ENCODE data around the gene TOP3A.

The TOP3A gene

GRCh38 chr17:18257268-18257981, 57.4 kb downstream of the TOP3A start:
- peak overlapping the region; percentile 95 for H3K27ac Mint-ChIP-seq
- peak overlapping the region; percentile 98 for H3K4me3 Mint-ChIP-seq

GRCh38 chr17:18256776-18257175, 58.0 kb downstream of the TOP3A start:
- H3K36me3 Mint-ChIP-seq (ENCODE audit: low read depth): peaks cover 58% of the 10 kb centered on the region
- no peaks in the 10 kb centered on the region for H3K9me3 Mint-ChIP-seq
- no peaks in the 10 kb centered on the region for H3K27me3 Mint-ChIP-seq
- no peak for DNase-seq
- H3K4me3 Mint-ChIP-seq: peak overlapping the region; percentile 98
- peak overlapping the region; percentile 95 for H3K27ac Mint-ChIP-seq
- H3K4me1 Mint-ChIP-seq (ENCODE audit: low read depth): peaks cover 38% of the 10 kb centered on the region

More at GRCh38 chr17:18257268-18257981, 57.4 kb downstream of the TOP3A start:
- Mint-ChIP-seq H3K4me1 (ENCODE audit: low read depth) (peaks cover 42% of the 10 kb centered on the region), H3K36me3 (ENCODE audit: low read depth) (peaks cover 51% of the 10 kb centered on the region), H3K9me3 (no peaks in the 10 kb centered on the region), H3K27me3 (no peaks in the 10 kb centered on the region)
- DNase-seq: peak; percentile 42

GRCh38 chr17:18256351-18256750, 58.4 kb downstream of the TOP3A start:
- Mint-ChIP-seq H3K36me3 (ENCODE audit: low read depth) (peaks cover 62% of the 10 kb centered on the region), H3K4me3 (peak overlapping the region; percentile 18), H3K27me3 (no peaks in the 10 kb centered on the region), H3K9me3 (no peaks in the 10 kb centered on the region), H3K4me1 (ENCODE audit: low read depth) (peaks cover 33% of the 10 kb centered on the region), H3K27ac (peak overlapping the region; percentile 31)
- DNase-seq: no peak

GRCh38 chr17:18254888-18255649, 59.7 kb downstream of the TOP3A start:
- Mint-ChIP-seq H3K4me1 (ENCODE audit: low read depth) (peaks cover 29% of the 10 kb centered on the region), H3K4me3 (no peak overlapping the region), H3K27ac (no peak overlapping the region), H3K9me3 (no peaks in the 10 kb centered on the region), H3K27me3 (no peaks in the 10 kb centered on the region), H3K36me3 (ENCODE audit: low read depth) (peaks cover 75% of the 10 kb centered on the region)
- no peak for DNase-seq

- Mint-ChIP-seq H3K27me3 (no peaks in the 10 kb centered on the region), H3K36me3 (ENCODE audit: low read depth) (peaks cover 84% of the 10 kb centered on the region), H3K9me3 (no peaks in the 10 kb centered on the region), H3K4me1 (ENCODE audit: low read depth) (peaks cover 23% of the 10 kb centered on the region), H3K4me3 (no peak overlapping the region), H3K27ac (no peak overlapping the region)
- no peak for DNase-seq
Measured at GRCh38 chr17:18253947-18254821, 60.6 kb downstream of the TOP3A start.

GRCh38 chr17:18253187-18253884, 61.5 kb downstream of the TOP3A start:
- Mint-ChIP-seq H3K4me1 (ENCODE audit: low read depth) (peaks cover 18% of the 10 kb centered on the region), H3K27me3 (no peaks in the 10 kb centered on the region), H3K36me3 (ENCODE audit: low read depth) (peaks cover 92% of the 10 kb centered on the region), H3K9me3 (no peaks in the 10 kb centered on the region), H3K27ac (no peak overlapping the region), H3K4me3 (no peak overlapping the region)
- DNase-seq: no peak

GRCh38 chr17:18252160-18252559, 62.6 kb downstream of the TOP3A start:
- no peak for DNase-seq
- Mint-ChIP-seq H3K27ac (no peak overlapping the region), H3K4me3 (no peak overlapping the region), H3K9me3 (no peaks in the 10 kb centered on the region), H3K36me3 (ENCODE audit: low read depth) (peaks cover 99% of the 10 kb centered on the region), H3K4me1 (ENCODE audit: low read depth) (peaks cover 11% of the 10 kb centered on the region), H3K27me3 (no peaks in the 10 kb centered on the region)

- Mint-ChIP-seq H3K27ac (no peak overlapping the region), H3K36me3 (ENCODE audit: low read depth) (peaks cover 98% of the 10 kb centered on the region)
Measured at GRCh38 chr17:18251204-18251603, 63.6 kb downstream of the TOP3A start.

GRCh38 chr17:18250708-18251107, 64.1 kb downstream of the TOP3A start:
- peaks cover 98% of the 10 kb centered on the region for H3K36me3 Mint-ChIP-seq (ENCODE audit: low read depth)
- no peak overlapping the region for H3K27ac Mint-ChIP-seq
- H3K27me3 Mint-ChIP-seq: no peaks in the 10 kb centered on the region
- H3K4me1 Mint-ChIP-seq (ENCODE audit: low read depth): no peaks in the 10 kb centered on the region
- H3K9me3 Mint-ChIP-seq: no peaks in the 10 kb centered on the region
- DNase-seq: no peak
- H3K4me3 Mint-ChIP-seq: no peak overlapping the region

More at GRCh38 chr17:18251204-18251603, 63.6 kb downstream of the TOP3A start:
- Mint-ChIP-seq H3K27me3 (no peaks in the 10 kb centered on the region), H3K4me1 (ENCODE audit: low read depth) (peaks cover 4% of the 10 kb centered on the region), H3K4me3 (no peak overlapping the region), H3K9me3 (no peaks in the 10 kb centered on the region)
- no peak for DNase-seq

GRCh38 chr17:18250259-18250658, 64.5 kb downstream of the TOP3A start:
- Mint-ChIP-seq H3K9me3 (no peaks in the 10 kb centered on the region), H3K27me3 (no peaks in the 10 kb centered on the region), H3K36me3 (ENCODE audit: low read depth) (peaks cover 98% of the 10 kb centered on the region), H3K4me1 (ENCODE audit: low read depth) (no peaks in the 10 kb centered on the region), H3K4me3 (no peak overlapping the region), H3K27ac (no peak overlapping the region)
- no peak for DNase-seq

GRCh38 chr17:18248811-18249210, 66.0 kb downstream of the TOP3A start:
- H3K36me3 Mint-ChIP-seq (ENCODE audit: low read depth): peaks cover 93% of the 10 kb centered on the region
- H3K27me3 Mint-ChIP-seq: no peaks in the 10 kb centered on the region

GRCh38 chr17:18248300-18248731, 66.5 kb downstream of the TOP3A start:
- Mint-ChIP-seq H3K27ac (peak overlapping the region; percentile 71), H3K36me3 (ENCODE audit: low read depth) (peaks cover 89% of the 10 kb centered on the region)
- peak; percentile 73 for DNase-seq

More at GRCh38 chr17:18248811-18249210, 66.0 kb downstream of the TOP3A start:
- no peak overlapping the region for H3K4me3 Mint-ChIP-seq
- no peak overlapping the region for H3K27ac Mint-ChIP-seq
- no peaks in the 10 kb centered on the region for H3K4me1 Mint-ChIP-seq (ENCODE audit: low read depth)
- H3K9me3 Mint-ChIP-seq: no peaks in the 10 kb centered on the region
- no peak for DNase-seq

GRCh38 chr17:18247613-18248001, 67.2 kb downstream of the TOP3A start:
- no peak overlapping the region for H3K27ac Mint-ChIP-seq
- peaks cover 85% of the 10 kb centered on the region for H3K36me3 Mint-ChIP-seq (ENCODE audit: low read depth)
- no peaks in the 10 kb centered on the region for H3K27me3 Mint-ChIP-seq
- DNase-seq: no peak
- H3K4me3 Mint-ChIP-seq: no peak overlapping the region
- no peaks in the 10 kb centered on the region for H3K4me1 Mint-ChIP-seq (ENCODE audit: low read depth)
- no peaks in the 10 kb centered on the region for H3K9me3 Mint-ChIP-seq

More at GRCh38 chr17:18248300-18248731, 66.5 kb downstream of the TOP3A start:
- no peaks in the 10 kb centered on the region for H3K9me3 Mint-ChIP-seq
- H3K4me1 Mint-ChIP-seq (ENCODE audit: low read depth): no peaks in the 10 kb centered on the region
- H3K4me3 Mint-ChIP-seq: no peak overlapping the region
- H3K27me3 Mint-ChIP-seq: no peaks in the 10 kb centered on the region

Measured in activated T-cell treated with anti-CD3 and anti-CD28 coated beads, Interleukin-2, amount 50 U/mL, for 24 hours (primary cell).